Mucosa of descending colon (tissue), 3 donors: ENCODE results near the gene IGF2R. TPM values are rescaled to one million over a fixed set of nuclear protein-coding genes. Genes with fewer than 3 reads are reported as not detected.

Source experiments
- ATAC-seq: fragments of 200-7000 bp; cut with Tn5 transposase; one replicate; pipeline ENCODE4 v1.9.1; 2020; ENCODE audit warnings: mild to moderate bottlenecking, moderate library complexity
- DNase-seq, 3 donors: peaks; one replicate each; pipeline ENCODE4 v3.0.0-alpha.2; 2020
- H3K36me3 ChIP-seq: fragments of 200-600 bp; one replicate; pipeline ENCODE4 v1.8.0; 2021; ENCODE audit warnings: low read depth, mild to moderate bottlenecking
- H3K4me1 ChIP-seq: fragments of 200-600 bp; one replicate; pipeline ENCODE4 v1.8.0; 2021; ENCODE audit warnings: low read depth, mild to moderate bottlenecking
- H3K4me3 ChIP-seq: fragments of 200-600 bp; one replicate; pipeline ENCODE4 v1.8.0; 2021; ENCODE audit warnings: mild to moderate bottlenecking
- H3K9me3 ChIP-seq: fragments of 200-600 bp; one replicate; pipeline ENCODE4 v1.8.0; 2021; ENCODE audit warnings: mild to moderate bottlenecking
- intact Hi-C, 2 donors: fragments of 100-400 bp; cut with DNase I in 1 of 2; cut with micrococcal nuclease in 1 of 2; formaldehyde crosslinking; loops; one replicate each; pipeline versions ENCODE4 v1.11.0 to v1.11.1; 2022; cut with DNase I, micrococcal nuclease
- total RNA-seq, 3 donors: library from RNA; stranded (reverse); fragmentation: NEBNext Ultra II Directional in 2 of 3; extraction: Animal tissue kit (Norgen Biotek cat#: 25700) in 2 of 3; gene quantifications; one replicate each; pipeline versions ENCODE4 v1.2.1 to v1.2.4, GENCODE V29; 2021 to 2023
- TF ChIP-seq, protein P1 (sequence below): fragments of 200-600 bp; IDR thresholded peaks from one replicate; pipeline ENCODE4 v1.8.0; 2022; ENCODE audit warnings: antibody characterized with exemption, mild to moderate bottlenecking
- donor health status: DM: no; HTN: no; CAD: no; lungs with moderate emphysema.
- donor health status: DM: no; HTN: no; CAD: no.
- donor health status: DM: no; HTN: yes; CAD: no.

The IGF2R gene
- total RNA-seq, 3 donors from 2014 or later, result 97.7 to 112 (median 101) TPM

DNA sequence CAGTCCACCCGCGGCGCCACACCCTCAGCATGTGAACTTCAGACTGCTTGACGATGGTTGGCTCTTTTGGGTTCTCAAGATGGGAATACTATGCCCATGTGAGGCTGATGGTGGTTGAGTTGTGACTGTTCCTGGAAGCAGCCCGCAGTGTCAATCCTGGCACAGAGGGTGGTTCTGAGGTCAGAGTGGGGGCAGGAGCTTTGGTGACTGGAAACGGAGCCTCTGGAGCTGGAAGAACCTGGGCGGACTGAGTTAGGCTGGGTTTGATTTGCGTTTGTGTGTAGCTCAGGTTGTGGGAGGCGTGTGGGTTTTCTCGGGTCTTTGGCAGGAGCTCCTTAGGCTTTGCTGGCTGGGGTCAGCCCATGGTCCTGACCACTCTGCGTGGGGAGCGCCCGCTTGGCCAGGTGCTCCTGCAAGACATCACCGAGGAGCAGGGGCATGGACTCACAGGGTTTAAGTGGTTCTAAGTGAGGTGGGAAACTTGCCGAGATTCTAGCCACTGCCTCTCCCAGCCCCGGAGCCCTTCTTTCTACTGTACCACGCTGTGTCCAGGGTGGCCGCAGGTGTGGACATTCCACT is 115.4 kb downstream of the IGF2R start:
- ATAC-seq, result no peak
- TF ChIP-seq, protein P1, sequence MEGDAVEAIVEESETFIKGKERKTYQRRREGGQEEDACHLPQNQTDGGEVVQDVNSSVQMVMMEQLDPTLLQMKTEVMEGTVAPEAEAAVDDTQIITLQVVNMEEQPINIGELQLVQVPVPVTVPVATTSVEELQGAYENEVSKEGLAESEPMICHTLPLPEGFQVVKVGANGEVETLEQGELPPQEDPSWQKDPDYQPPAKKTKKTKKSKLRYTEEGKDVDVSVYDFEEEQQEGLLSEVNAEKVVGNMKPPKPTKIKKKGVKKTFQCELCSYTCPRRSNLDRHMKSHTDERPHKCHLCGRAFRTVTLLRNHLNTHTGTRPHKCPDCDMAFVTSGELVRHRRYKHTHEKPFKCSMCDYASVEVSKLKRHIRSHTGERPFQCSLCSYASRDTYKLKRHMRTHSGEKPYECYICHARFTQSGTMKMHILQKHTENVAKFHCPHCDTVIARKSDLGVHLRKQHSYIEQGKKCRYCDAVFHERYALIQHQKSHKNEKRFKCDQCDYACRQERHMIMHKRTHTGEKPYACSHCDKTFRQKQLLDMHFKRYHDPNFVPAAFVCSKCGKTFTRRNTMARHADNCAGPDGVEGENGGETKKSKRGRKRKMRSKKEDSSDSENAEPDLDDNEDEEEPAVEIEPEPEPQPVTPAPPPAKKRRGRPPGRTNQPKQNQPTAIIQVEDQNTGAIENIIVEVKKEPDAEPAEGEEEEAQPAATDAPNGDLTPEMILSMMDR, result no peak
- Histone ChIP-seq H3K4me3 (no peak overlapping the region), H3K9me3 (no peaks in the 10 kb centered on the region), H3K36me3 (peaks cover 12% of the 10 kb centered on the region), H3K4me1 (peaks cover 3% of the 10 kb centered on the region)
- no peak for DNase-seq
- intact Hi-C loops, result loop anchor here in 1 of 2 donors (10.0 kb wide), 1 partner anchor 371 kb away; no protein-coding TSS in a partner anchor

DNA sequence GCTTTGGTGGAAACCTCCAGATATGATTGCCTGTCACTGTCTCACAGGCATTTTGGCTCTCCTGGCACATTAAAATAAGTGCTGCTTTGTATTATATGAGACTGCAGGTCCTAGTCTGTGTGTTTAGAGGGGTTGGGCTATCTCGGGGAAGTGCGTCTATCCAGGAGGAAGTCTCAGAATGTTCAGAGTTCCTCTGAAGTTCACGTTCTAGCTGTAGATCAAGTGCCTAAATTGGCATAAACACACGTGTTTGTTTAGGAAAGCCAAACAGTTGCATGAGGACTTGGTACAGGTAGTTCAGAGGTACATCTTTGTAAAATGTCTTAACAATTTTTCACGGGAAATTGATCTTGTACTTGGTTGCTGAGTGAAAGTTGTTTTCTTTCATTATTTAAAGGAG is 116.3 kb downstream of the IGF2R start:
- intact Hi-C loops, result loop anchor here in 1 of 2 donors (10.0 kb wide), 1 partner anchor 370 kb away; no protein-coding TSS in a partner anchor
- ATAC-seq (peak; percentile 70), DNase-seq (no peak)
- Histone ChIP-seq H3K9me3 (no peaks in the 10 kb centered on the region), H3K4me1 (peaks cover 3% of the 10 kb centered on the region), H3K36me3 (peaks cover 12% of the 10 kb centered on the region), H3K4me3 (no peak overlapping the region)
- TF ChIP-seq, protein P1, result no peak

DNA sequence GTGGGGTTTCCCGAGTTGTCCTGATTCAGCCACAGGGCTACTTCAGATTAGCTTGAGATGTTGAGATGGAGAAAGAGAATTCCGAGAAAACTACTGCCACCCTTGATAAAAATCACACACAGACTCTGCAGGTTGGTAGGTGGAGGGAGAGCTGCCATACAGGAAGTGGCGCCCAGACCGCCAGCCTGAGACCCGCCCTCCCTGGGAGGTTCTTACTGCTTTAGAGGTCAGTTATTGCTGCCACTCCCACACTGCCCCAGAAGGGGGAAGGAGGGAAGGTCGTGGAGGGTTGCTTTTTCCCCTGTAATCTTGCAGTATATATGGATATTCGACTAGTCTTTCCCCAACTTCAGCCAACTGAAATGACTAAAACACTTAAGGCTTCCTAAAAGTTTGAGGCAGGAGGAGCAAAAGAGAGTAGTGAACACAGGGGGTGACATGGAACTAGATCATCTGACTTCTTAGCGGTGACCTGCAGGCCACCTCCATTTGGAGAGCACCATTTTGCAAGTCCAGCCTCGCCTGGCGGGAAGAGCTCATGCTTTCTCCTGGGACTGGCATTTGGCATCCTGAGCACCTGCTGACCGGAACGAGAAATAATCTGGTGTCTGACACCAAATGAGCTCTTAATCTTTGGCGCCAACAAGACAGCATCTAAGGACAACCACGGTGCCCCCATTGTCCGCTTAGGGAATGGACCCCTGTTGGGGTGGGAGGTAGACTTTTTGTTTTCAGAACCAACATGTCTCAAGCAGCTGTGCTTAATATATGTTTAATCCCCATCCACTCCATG is 117.0 kb downstream of the IGF2R start:
- peak; percentile 73 to 85 (median 75) for DNase-seq
- peaks cover 3% of the 10 kb centered on the region for H3K4me1 ChIP-seq
- H3K36me3 ChIP-seq, result peaks cover 15% of the 10 kb centered on the region
- no peaks in the 10 kb centered on the region for H3K9me3 ChIP-seq
- intact Hi-C loops, result loop anchor here in 1 of 2 donors (10.0 kb wide), 1 partner anchor 369 kb away; no protein-coding TSS in a partner anchor
- peak; percentile 75 for ATAC-seq
- TF ChIP-seq, protein P1, result no peak
- H3K4me3 ChIP-seq, result no peak overlapping the region

DNA sequence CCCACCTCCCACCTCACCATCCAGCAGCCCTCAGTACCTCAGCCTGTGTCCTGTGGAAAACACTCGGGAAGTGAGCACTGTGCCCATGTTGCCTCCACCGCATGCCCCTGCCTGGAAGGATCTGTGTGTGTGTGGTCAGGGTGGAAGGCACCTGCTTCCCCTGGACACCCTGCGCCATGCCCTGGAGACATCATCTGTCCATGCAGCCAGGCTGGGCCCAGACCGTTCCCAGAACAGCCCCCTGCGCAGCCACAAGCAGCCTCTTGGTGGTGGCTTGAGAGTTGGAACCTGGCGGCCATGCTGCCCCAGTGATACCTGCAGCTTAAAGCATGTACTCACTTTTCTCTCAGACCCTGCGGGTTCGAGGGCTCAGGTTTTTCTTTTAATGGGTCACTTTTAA is 117.9 kb downstream of the IGF2R start:
- H3K4me1 ChIP-seq, result peaks cover 6% of the 10 kb centered on the region
- ATAC-seq, result no peak
- TF ChIP-seq, protein P1, result no peak
- H3K36me3 ChIP-seq, result peaks cover 15% of the 10 kb centered on the region
- intact Hi-C loops, result loop anchor here in 1 of 2 donors (10.0 kb wide), 1 partner anchor 368 kb away; no protein-coding TSS in a partner anchor
- H3K4me3 ChIP-seq, result no peak overlapping the region
- H3K9me3 ChIP-seq, result no peaks in the 10 kb centered on the region
- no peak for DNase-seq

DNA sequence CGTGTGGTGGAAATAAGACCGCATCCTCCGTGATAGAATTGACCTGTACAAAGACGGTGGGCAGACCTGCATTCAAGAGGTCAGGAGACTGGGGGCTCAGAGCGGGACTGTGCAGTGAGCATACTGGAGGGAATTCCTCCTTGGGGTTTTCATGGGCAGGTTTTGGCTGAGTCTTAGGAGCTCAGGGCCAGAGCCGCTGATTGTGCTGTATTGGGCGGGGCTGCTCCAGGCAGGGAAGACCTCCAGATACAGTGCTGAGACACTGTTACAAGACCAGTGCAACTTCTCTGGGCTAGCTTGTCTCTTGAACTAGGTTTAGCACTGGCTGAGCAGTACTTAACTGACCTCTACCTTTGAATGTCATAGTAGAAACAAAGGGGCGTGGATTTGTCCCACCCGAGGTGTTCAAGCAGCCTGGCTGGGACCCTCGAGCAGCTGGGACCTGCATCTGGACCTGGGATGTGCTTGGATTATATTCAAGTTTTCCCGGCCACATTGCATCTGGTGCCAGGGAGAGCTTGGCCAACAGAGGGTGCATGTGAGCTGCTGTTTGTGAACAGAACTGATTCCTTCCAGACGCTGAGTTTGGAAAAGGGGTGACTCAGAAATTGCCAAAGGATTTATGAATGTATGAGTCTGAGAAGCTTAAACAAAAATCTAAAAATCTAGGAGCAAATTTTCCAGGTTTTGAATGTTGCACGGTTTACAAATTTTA is 119.3 kb downstream of the IGF2R start:
- DNase-seq, result peak in 2 of 3 donors; percentile 77 to 87
- Histone ChIP-seq H3K4me3 (no peak overlapping the region), H3K9me3 (no peaks in the 10 kb centered on the region), H3K36me3 (peaks cover 12% of the 10 kb centered on the region), H3K4me1 (peaks cover 6% of the 10 kb centered on the region)
- peak; percentile 62 for ATAC-seq
- TF ChIP-seq, protein P1, result peak; percentile 48
- intact Hi-C loops, result loop anchor here in 1 of 2 donors (10.0 kb wide), 1 partner anchor 367 kb away; no protein-coding TSS in a partner anchor
